D341Med (cell line): ENCODE measurements around the gene LCE3B.
A peak's percentile ranks its signal among the peaks of the same experiment; 100 is the strongest.
"Not testable (repeated sequence)": the region's sequence is repeated elsewhere in the genome, so short reads cannot be mapped to it uniquely, and the experiment has no call there.

Source experiments
- DNase-seq: peaks from one replicate; pipeline ENCODE4 v3.0.0; 2012; ENCODE audit warnings: low spot score

The LCE3B gene, protein sequence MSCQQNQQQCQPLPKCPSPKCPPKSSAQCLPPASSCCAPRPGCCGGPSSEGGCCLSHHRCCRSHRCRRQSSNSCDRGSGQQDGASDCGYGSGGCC

DNA sequence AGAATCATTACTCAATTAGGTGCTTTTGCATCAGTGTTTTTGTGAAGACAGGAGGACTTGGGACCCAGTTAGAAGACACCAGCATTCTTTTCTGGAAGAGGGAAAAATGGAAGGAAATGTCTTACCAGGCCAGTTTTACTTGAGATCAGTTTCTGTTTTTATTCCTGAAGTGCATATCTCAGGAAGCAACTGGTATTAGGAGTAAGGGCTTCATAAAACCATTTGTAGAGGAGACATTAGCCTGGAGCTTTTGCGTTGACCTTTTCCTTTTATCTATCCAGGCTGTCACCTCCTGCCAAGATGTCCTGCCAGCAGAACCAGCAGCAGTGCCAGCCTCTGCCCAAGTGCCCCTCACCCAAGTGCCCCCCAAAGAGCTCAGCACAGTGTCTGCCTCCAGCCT is at the start of gene LCE3B:
LCE3B (plus strand) TSS at position 301 of the 400 bp plus-strand sequence; CDS start at position 301, 0 bp downstream.
- no peak for DNase-seq

DNA sequence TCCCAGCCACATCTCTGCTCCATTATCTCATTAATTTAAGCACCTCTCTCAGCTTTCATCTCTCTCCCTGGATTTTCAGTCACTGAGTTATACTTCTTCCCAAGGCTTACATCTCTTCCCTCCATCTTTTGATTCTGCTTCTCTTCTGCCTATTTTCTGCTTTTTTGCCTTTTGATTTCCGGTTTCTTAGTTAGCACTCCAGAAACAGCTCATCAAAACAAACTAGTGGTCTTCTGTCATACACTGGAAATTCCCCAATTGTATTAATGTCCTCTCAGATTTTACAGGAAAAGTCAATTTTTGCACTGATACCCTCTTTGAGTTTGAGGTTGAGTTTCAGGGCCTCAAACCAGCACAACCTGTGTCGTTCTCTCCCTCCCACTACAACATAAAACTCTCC is 48.5 kb upstream of the LCE3B start:
- no peak for DNase-seq

DNA sequence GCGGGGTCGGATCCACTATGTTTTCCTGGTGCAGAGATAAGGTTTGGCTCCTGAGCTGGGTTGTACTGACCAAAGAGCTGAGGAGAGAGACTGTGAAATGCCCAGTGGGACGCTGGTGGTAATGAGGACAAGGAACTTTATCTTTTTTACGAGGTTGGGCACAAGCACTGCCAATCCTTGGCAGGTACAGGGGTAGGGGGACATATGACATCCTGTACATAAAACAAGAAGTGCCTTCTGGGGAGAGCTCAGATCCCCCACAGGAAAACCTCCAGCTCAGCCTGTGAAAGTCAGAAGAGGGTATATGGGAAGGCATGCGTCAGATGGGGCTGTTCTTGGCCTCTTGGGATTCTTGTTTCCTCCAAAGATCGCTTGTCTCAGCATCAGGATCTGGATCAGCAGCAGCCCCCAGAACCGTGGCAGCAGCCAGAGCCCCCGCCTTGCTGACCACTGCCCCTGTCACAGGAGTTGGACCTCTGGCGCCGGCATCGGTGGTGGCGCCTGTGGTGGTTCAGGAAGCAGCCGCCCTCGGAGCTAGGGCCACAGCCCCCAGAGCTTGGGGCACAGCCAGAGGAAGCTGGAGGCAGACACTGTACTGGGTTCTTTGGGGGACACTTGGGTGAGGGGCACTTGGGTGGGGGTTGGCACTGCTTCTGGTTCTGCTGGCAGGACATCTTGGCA is 47.9 kb upstream of the LCE3B start:
- DNase-seq = no peak

DNA sequence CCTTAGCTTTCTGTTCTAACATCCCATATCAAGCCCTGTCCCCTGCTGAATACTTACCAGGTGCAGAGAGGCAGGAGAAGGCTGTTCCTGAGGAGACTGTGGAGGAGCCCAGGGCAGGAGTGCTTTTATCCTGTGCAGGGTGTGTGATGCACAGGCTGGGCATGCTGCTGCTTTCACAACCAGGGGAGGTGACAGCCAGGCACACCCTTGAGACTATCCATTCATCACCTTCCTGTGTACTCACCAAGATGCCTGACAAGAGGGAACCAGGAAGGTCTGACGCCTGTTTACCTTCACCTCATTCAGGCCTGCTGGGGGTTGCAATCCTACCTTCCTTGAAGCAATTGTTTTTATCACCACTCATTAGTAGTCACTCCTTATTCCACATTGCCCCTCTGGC is 46.9 kb upstream of the LCE3B start, which contains the start of gene LCE3E:
LCE3E (minus strand) TSS at position 100 of the 400 bp plus-strand sequence. CDS start 572 bp downstream, outside the sequence.
- no peak for DNase-seq

DNA sequence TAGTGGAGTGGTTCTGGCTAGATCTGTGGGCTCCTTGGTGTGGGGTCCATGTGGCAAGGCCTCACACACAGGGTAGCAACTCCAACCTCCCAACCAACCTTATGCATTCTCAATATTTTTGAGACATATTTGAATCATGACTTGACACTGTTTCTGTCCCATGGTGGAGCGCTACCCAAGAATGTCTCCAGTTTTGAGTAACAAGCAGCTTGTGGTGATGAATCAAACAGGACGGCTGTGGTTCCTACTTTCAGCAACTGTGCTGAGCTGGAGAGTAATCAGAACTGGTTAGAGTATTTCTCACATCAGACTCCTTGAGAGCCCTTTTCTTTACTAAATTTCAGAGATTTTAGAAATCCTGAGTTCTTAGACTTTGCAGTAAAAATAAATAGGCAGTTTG is 36.4 kb upstream of the LCE3B start:
- DNase-seq = no peak

DNA sequence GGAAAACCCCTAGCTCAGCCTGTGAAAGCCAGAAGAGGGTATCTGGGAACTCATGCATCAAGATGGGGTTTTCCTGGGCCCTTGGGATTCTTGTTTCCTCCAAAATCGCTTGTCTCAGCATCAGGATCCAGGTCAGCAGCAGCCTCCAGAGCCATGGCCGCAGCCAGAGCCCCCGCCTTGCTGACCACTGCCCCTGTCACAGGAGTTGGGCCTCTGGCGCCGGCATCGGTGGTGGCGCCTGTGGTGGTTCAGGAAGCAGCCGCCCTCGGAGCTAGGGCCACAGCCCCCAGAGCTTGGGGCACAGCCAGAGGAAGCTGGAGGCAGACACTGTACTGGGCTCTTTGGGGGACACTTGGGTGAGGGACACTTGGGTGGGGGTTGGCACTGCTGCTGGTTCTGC is 34.1 kb upstream of the LCE3B start:
- DNase-seq = not testable (repeated sequence)

DNA sequence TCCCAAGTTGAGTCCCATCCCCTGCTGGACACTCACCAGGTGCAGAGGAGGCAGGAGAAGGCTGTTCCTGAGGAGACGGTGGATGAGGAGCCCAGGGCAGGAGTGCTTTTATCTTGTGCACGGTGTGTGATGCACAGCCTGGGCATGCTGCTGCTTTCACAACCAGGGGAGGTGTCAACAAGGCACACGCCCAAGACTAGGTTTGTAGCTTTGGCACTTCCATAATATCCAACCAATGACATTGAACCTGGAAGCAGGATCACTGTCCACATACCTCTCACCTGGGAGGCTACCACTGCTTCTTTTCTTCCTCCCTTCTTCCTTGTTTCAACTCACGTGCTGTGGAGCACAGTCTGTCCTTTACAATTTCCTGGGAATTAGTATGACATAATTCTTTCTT is 33.2 kb upstream of the LCE3B start, which contains the start of gene LCE3D:
LCE3D (minus strand) TSS at position 84 of the 400 bp plus-strand sequence. CDS start 580 bp downstream, outside the sequence.
- no peak for DNase-seq

DNA sequence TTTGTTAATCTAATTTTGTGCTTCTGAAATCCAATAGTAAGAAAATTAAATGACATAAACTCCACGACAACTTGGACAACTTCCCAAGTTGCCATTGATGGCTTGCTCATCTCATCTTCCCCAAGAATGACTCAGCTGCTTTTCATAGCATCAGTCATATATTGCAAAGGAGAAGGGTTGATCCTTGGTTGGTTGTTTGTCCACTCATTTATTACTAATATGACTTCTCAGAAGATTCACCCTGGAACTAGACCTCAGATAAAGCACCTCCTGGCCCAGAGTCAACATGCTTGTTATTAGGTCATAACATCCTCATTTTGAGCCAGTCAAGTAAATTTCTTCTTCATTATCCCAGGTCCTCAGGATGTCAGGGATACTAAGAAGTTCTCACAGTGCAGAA is 31.0 kb upstream of the LCE3B start:
- DNase-seq = no peak

DNA sequence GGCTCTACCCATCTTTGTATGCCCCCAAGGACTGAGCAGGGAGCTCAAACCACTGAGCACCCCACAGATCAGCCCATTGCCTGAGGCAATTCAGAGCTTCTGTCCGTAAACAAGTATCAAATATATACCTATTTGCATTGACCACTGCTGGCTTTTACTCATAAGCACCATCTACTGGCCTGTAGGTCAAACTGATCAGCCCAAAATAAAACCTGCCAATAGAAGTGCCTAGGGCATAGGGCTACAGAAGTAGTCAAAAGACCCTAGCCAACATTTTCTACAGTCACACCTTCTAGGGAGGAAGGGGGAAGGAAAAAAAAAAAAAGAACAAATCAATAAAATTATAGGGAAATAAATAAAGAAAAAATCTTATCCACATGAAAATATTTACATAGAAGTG is 28.0 kb upstream of the LCE3B start:
- no peak for DNase-seq

DNA sequence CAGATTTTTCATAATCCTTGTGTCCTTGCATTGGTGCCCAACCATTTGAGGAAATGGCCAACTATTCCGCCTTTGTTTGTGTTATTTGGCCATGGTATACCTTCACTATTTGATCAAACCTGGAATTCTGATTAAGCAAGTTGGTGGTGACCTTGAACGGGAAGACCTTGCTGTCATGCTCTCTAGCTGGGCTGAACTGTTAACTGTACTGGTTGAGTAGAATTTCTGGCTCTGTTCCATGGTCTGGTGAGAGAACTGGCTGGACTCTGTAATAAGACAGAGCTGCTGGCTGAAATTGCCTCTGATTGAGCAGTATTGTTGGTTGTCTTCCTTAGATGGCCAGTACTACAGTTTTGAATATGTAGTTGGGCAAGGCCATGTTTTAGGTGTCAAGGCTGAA is 16.6 kb upstream of the LCE3B start:
- no peak for DNase-seq

DNA sequence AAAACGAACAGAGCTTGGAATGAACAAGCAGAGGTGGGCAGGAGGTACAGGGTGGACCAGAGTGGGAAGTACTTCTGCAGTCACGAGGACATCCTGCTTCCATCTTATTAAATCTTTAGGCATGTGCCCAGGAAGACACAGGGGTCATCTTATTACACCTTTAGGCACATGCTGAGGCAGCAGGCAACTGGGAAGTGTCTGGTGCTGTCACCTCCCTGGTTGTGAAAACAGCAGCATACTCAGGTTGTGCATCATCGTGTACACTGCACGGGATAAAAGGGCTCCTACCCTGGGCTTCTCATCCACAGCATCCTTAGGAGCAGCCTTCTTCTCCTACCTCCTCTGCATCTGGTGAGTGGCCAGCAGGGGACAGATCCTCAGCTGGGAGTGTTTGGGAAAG is 13.7 kb upstream of the LCE3B start, which contains the start of gene LCE3C:
LCE3C (plus strand) TSS at position 301 of the 400 bp plus-strand sequence. CDS start 498 bp downstream, outside the sequence.
- DNase-seq = no peak

DNA sequence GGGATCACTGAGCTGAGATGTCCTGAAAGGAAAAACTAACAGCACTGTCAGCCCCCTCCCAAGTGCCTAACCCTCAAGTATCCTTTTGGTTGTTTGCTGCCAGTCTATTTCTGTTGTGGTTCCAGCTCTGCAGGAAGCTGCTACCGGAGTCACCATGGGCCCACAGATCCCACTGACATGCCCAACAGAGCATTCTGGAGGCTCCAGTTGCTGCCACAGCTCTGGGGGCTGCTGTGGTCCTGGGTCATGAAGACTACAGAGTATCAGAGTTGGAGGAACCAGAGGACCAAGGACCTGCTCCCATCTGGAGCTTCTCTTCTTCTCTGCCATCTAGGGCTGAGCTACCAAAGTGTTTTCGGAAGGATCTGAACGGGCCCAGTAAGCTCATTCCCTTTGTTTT is 8.4 kb downstream of the LCE3B start:
- DNase-seq = no peak

DNA sequence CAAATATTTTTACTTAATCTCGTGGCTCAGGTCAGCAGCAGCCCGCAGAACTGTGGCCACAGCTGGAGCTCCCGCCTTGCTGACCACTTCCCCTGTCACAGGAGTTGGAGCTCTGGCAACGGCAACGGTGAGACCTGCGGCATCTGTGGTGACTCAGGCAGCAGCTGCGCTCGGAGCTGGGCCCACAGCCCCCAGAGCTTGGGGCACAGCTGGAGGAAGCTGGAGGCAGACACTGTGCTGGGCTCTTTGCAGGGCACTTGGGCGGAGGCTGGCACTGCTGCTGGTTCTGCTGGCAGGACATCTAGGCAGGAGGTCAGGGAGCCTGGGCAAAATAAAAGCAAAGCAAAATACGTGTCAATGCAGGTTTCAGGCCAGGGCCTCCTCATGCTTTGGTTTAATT is 9.2 kb downstream of the LCE3B start, which contains the start of gene LCE3A:
LCE3A (minus strand) TSS at position 301 of the 400 bp plus-strand sequence; CDS start at position 301, 0 bp downstream.
- no peak for DNase-seq

DNA sequence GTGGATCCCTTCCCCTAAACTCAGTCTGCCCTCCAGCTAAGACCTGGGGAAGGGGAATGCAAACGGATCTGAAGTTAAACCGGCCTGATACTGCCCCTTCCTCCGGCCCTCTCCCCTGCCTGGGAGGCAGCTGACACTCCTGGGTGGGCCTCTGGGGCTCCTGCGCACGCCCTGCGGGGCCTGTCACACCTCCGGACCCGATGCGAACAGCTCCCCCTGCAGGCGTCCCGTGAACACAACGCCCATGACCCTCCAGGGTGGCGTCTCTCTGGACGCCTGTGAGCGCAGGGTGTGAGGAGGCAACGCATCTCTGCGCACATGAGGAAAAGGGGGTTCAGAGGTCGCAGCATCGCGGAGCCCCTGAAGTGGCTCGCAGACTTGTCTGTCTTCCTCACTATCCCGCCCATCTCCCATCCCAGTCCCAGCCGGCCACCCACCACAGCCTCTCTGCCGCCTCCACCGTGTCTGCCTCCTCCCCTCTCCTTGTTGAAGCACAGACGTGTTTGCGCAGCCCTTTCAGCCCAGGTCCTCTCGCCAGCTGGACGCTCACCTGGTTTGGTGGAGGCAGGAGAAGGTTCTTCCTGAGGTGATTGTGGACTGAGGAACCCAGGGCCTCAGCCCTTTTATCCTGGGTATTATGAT is 9.7 kb downstream of the LCE3B start:
- DNase-seq = no peak

DNA sequence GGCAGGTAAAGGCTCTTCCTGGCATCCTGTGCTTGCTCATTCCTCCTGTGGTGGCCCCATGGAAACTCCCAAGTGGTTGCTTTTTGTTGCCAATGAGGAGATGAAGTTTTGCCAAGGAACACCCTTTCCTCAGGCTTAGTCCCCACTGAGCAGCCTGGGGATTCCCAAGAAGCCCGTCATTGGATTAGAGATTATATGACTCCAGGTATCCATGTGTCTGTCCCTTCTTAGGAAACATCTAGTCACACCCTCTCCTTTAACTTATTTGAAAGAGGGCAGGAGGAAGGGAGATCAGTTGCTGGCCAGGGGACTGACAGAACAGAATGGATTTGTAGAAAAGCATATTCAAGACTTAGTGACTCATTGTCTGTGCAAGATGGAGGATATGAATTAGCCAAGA is 13.1 kb downstream of the LCE3B start:
- no peak for DNase-seq

DNA sequence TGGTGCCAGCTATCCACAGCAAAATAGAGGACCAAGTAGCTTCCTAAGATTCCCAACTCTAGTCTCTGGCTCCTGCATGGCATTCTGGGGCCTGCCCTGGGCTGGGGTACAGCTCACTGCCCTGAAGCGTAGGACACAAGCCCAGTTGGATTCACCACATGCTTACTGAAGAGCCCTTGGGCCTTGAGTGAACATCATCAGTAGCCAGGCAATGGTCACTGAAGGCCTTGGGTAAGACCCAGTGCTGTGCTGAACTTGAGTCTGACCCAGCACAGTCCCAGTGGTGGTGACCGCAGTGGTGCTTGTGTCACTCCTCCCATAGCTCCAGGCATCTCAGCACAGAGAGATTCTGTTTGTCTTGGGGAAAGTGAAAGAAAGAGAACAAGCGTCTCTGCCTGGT is 17.0 kb downstream of the LCE3B start:
- DNase-seq = no peak

DNA sequence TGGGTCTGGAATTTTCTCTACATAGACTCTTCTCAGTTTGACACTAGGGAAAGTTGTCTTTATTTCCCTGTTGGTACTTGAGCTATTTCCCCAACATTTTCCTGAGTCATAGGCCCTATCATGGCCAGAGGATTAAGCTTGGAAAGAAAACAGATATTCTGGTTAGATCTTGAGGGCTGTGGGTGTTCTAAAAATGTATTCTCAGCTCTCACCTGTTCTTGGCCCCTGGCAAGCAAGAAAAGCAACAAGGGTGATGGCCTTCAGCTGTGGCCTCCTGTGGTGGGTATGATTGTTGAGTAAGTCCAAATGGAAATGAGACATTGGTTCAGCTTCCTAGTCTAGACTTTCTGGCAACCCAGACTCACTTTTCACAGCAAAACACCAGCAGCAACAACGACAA is 26.7 kb downstream of the LCE3B start:
- DNase-seq = no peak

DNA sequence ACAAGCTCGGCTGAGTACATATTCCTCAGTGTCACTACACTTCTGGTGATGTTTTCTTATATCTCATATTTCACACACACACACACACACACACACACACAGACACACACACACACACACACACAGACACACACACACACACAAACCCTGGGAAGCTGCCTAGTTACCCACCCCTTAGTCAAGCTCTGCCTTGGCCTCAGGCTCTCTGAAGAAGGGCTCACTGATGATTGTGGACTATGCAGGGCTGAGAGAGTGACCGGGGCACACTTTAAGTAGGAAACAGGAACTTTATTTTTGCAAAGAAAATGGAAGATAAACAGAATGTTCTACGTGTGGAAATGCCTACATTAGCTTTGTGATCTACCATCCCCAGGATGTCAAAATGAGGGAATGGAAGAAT is 30.3 kb downstream of the LCE3B start:
- no peak for DNase-seq

DNA sequence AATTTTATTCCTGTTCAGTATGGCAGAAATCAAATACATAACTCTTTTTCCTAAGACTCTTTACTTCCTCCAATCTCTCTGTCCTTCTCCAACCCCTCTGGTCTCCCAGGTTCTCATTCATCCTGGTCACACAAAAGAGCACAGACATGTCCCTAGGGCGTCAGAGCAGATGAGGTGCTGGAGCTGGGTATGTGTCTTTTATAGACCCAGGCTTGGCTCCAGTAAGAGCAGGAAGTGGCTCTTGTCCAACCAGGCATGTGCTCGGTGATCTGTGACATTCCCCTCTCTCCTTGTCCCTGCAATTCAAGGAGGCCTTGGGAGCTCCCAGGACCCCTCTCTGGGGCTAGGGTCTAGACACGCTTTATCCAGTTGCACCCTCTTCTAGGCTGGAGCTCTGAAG is 31.5 kb downstream of the LCE3B start:
- DNase-seq = no peak

DNA sequence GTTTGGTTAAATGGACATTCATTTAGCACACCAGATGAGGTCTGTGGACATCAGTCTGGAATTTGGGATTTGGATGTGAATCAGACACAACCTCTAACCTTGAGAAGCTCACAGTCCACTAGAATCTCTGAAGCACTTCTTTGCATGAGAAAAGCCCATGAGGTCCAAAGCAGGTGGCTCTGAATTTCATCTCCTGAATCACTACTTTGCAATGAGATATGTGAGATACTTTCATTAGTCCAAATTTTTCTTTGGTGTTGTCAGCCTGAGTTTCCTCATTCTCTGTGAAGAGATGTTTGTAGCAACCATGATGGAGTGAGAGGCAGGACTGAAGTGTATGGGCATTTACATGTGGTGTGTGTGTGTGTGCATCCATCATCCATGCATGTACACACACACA is 33.0 kb downstream of the LCE3B start:
- no peak for DNase-seq

DNA sequence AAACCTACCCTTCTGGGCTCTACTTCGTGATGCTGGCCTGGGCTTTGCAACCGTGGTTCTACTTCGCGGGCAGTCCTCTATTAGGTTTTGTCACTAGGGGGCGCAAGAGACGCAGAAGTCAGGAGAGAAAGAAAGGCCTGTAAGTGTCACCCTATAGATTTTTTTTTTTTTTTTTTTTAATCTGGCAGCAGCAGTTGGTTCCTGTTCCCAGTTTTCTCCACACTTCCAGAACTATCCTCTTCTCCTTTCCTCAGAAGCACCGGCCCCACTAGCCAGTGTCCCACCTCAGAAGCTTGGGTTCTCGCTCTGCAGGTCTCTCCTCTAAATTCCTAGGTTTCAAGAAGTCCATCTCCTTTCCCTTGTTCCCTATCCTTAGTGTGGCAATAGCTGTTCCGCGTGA is 40.5 kb downstream of the LCE3B start:
- peak; percentile 48 for DNase-seq

DNA sequence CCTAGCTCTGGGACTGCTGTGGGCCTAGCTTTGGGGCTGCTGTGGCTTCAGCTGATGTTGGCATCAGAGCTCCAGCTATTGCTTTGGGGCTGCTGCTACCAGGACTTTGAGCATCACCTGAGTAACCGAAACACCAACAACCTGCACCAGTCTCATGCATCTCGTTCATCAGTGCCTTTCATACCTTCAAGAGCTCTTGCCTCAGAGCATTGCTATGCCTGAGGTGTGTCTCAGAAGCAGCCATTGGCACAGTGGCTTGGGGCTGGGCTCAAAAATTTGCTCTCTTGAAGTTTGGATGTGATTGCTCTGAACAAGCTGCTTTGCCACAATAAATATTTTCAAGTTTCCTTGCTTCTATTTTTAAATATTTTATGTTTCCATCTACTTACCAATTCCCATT is 42.8 kb downstream of the LCE3B start:
- DNase-seq = no peak

DNA sequence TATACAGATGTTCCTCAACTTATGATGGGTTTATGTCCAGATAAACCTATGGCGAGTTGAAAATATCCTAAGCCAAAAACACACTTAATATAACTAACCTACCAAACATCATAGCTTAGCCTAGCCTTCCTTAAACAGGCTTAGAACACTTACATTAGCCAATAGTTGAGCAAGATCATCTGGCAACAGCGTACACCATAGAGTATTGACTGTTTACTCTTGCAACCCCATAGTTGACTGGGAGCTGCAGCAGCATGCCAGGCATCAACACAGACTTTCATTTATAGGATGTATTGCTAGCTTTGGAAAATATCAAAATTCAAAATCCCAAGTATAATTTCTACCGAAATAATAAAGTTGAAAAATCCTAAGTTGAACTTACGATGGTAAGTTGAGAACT is 44.1 kb downstream of the LCE3B start:
- no peak for DNase-seq
